HepG2 (cell line): ENCODE data around the gene METRN. TPM values are rescaled to one million over a fixed set of nuclear protein-coding genes. Genes with fewer than 3 reads are reported as not detected.

Experiments
- ARNT2 ChIP-seq: sonication (generic); formaldehyde crosslinking; IDR thresholded peaks from 2 replicates; pipeline ENCODE4 v1.8.0; 2022; ENCODE audit warnings: mild to moderate bottlenecking, low read depth, missing genetic modification reagents, moderate library complexity
- CENPBD1 ChIP-seq: sonication (generic); formaldehyde crosslinking; IDR thresholded peaks from 2 replicates; pipeline ENCODE4 v1.8.0; 2022; ENCODE audit warnings: missing genetic modification reagents, low read depth, mild to moderate bottlenecking, borderline replicate concordance
- CHD4 ChIP-seq: fragments of 200-600 bp; sonication (generic); IDR thresholded peaks from 2 replicates; pipeline ENCODE4 v1.7.0; 2017; ENCODE audit warnings: mild to moderate bottlenecking, low read length, borderline replicate concordance
- EED ChIP-seq: sonication (generic); formaldehyde crosslinking; IDR thresholded peaks from 2 replicates; pipeline ENCODE4 v1.5.0; 2020; ENCODE audit warnings: mild to moderate bottlenecking, missing genetic modification reagents
- HBP1 ChIP-seq: IDR thresholded peaks from 2 replicates; pipeline ENCODE4 v1.6.1; 2016; ENCODE audit warnings: low read depth, control low read depth
- MLLT10 ChIP-seq: sonication (generic); formaldehyde crosslinking; IDR thresholded peaks from 2 replicates; pipeline ENCODE4 v1.4.0; 2020; ENCODE audit warnings: missing genetic modification reagents
- NCOA5 ChIP-seq: sonication (generic); formaldehyde crosslinking; IDR thresholded peaks from 2 replicates; pipeline ENCODE4 v1.4.0; 2020; ENCODE audit warnings: missing genetic modification reagents
- NFKB2 ChIP-seq: sonication (generic); formaldehyde crosslinking; IDR thresholded peaks from 2 replicates; pipeline ENCODE4 v1.4.0; 2020; ENCODE audit warnings: missing genetic modification reagents, borderline replicate concordance
- RFX3 ChIP-seq: IDR thresholded peaks from 2 replicates; pipeline ENCODE4 v1.6.1; 2016; ENCODE audit warnings: missing biosample characterization, missing genetic modification reagents
- SALL1 ChIP-seq: sonication (generic); formaldehyde crosslinking; IDR thresholded peaks from 2 replicates; pipeline ENCODE4 v1.8.0; 2022; ENCODE audit warnings: mild to moderate bottlenecking, missing genetic modification reagents
- SMAD1 ChIP-seq: sonication (generic); formaldehyde crosslinking; IDR thresholded peaks from 2 replicates; pipeline ENCODE4 v1.4.0; 2020; ENCODE audit warnings: missing genetic modification reagents, low read depth, mild to moderate bottlenecking, borderline replicate concordance
- ZC3H4 ChIP-seq: sonication (generic); formaldehyde crosslinking; IDR thresholded peaks from 2 replicates; pipeline ENCODE4 v1.4.0; 2020; ENCODE audit warnings: missing genetic modification reagents, borderline replicate concordance
- ZFP36L1 ChIP-seq: sonication (generic); formaldehyde crosslinking; IDR thresholded peaks from 2 replicates; pipeline ENCODE4 v1.8.0; 2022; ENCODE audit warnings: mild to moderate bottlenecking, missing genetic modification reagents, moderate library complexity
- ZFP36L2 ChIP-seq: sonication (generic); formaldehyde crosslinking; IDR thresholded peaks from 2 replicates; pipeline ENCODE4 v1.4.0; 2020; ENCODE audit warnings: missing genetic modification reagents
- ZNF205 ChIP-seq: IDR thresholded peaks from 2 replicates; pipeline ENCODE4 v1.6.1; 2018; ENCODE audit warnings: missing biosample characterization, missing genetic modification reagents
- ZNF569 ChIP-seq: sonication (generic); formaldehyde crosslinking; IDR thresholded peaks from 2 replicates; pipeline ENCODE4 v1.5.0; 2020; ENCODE audit warnings: mild to moderate bottlenecking, missing genetic modification reagents, moderate library complexity, borderline replicate concordance
- ZNF652 ChIP-seq: IDR thresholded peaks from 2 replicates; pipeline ENCODE4 v1.6.1; 2016; ENCODE audit warnings: low read depth, borderline replicate concordance
- ZNF709 ChIP-seq: sonication (generic); formaldehyde crosslinking; IDR thresholded peaks from 2 replicates; pipeline ENCODE4 v1.5.0; 2020; ENCODE audit warnings: mild to moderate bottlenecking, missing genetic modification reagents
- ZUFSP ChIP-seq: sonication (generic); formaldehyde crosslinking; IDR thresholded peaks from 2 replicates; pipeline ENCODE4 v1.9.0; 2021; ENCODE audit warnings: missing genetic modification reagents, mild to moderate bottlenecking, borderline replicate concordance
- polyA plus RNA-seq, 8 experiments: library from polyadenylated mRNA; depleted of rRNA in 3 of 8; stranded (reverse) in 7 of 8; unstranded in 1 of 8; fragments of >200 nt; fragmentation: Illumina TruSeq in 4 of 8; extraction: Trizol in 4 of 8; gene quantifications; 2 replicates each; pipeline versions ENCODE4 v1.2.1 to v1.2.3, GENCODE V29; 2011 to 2016; ENCODE audit warnings: low read depth in 4 of 8, missing spikeins in 1 of 8, mixed read lengths in 1 of 8; ENCODE audit not compliant: insufficient read depth in 1 of 8
- total RNA-seq, 5 experiments: library from RNA; depleted of rRNA; stranded (reverse); fragments of >200 nt; fragmentation: Illumina TruSeq; extraction: Trizol; gene quantifications; 2 replicates each; pipeline ENCODE4 v1.2.3, GENCODE V29; 2016; ENCODE audit warnings: low read depth in 1 of 5
- TF ChIP-seq, protein P1 (sequence below): sonication (generic); formaldehyde crosslinking; IDR thresholded peaks from 2 replicates; pipeline ENCODE4 v1.8.0; 2022; ENCODE audit warnings: mild to moderate bottlenecking, missing genetic modification reagents; ENCODE audit not compliant: insufficient replicate concordance
- TF ChIP-seq, protein P2 (sequence below): sonication (generic); formaldehyde crosslinking; IDR thresholded peaks from 2 replicates; pipeline ENCODE4 v1.8.0; 2022; ENCODE audit warnings: missing genetic modification reagents, mild to moderate bottlenecking, borderline replicate concordance
- TF ChIP-seq, protein P3 (sequence below): sonication (generic); formaldehyde crosslinking; IDR thresholded peaks from 2 replicates; pipeline ENCODE4 v1.5.0; 2020; ENCODE audit warnings: mild to moderate bottlenecking, missing genetic modification reagents

Gene METRN
- total and polyA plus RNA-seq, 2 of the 13 experiments (the other 11 are each of a cell fraction or from before 2014, with no cell fraction given) = 25.5 to 46.1 TPM

DNA sequence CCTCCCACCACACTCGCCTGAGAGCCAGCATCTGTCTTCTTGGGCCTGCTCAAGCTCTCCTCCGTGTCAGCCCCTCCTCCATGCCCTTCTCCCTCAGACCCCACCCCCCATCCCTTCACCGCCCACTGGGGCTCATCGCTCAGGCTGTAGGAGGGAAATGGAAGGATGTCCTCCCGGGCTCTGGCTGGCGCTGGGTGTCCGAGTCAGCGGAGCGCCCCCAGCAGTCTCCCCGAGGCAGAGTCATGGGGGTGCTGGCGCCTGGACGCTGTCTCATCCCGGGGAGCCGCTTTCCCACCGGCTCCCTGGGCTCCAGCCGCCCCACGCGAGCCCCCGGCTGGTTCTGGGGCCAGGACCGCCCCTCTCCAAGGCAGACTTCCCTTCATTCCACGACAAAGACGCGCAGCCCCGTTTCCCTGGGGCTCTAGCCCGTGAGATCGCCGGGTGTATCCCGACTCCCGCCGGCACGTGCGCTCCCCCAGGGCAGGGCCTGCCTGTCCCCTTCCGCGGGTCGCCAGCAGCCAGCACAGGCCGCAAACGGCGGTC, 5.6 kb downstream of the METRN start (continued):
- TF ChIP-seq RFX3 (CRISPR knock-in tag) = no peak
- TF ChIP-seq ZNF709 = no peak
- no peak for TF ChIP-seq CHD4
- no peak for TF ChIP-seq EED (CRISPR knock-in tag)
- TF ChIP-seq ARNT2 (CRISPR knock-in tag) = no peak
- no peak for TF ChIP-seq HBP1 (CRISPR knock-in tag)
- TF ChIP-seq, protein P1, sequence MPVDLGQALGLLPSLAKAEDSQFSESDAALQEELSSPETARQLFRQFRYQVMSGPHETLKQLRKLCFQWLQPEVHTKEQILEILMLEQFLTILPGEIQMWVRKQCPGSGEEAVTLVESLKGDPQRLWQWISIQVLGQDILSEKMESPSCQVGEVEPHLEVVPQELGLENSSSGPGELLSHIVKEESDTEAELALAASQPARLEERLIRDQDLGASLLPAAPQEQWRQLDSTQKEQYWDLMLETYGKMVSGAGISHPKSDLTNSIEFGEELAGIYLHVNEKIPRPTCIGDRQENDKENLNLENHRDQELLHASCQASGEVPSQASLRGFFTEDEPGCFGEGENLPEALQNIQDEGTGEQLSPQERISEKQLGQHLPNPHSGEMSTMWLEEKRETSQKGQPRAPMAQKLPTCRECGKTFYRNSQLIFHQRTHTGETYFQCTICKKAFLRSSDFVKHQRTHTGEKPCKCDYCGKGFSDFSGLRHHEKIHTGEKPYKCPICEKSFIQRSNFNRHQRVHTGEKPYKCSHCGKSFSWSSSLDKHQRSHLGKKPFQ = peak; percentile 27
- TF ChIP-seq, protein P2, sequence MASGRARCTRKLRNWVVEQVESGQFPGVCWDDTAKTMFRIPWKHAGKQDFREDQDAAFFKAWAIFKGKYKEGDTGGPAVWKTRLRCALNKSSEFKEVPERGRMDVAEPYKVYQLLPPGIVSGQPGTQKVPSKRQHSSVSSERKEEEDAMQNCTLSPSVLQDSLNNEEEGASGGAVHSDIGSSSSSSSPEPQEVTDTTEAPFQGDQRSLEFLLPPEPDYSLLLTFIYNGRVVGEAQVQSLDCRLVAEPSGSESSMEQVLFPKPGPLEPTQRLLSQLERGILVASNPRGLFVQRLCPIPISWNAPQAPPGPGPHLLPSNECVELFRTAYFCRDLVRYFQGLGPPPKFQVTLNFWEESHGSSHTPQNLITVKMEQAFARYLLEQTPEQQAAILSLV = no peak
- TF ChIP-seq, protein P3, sequence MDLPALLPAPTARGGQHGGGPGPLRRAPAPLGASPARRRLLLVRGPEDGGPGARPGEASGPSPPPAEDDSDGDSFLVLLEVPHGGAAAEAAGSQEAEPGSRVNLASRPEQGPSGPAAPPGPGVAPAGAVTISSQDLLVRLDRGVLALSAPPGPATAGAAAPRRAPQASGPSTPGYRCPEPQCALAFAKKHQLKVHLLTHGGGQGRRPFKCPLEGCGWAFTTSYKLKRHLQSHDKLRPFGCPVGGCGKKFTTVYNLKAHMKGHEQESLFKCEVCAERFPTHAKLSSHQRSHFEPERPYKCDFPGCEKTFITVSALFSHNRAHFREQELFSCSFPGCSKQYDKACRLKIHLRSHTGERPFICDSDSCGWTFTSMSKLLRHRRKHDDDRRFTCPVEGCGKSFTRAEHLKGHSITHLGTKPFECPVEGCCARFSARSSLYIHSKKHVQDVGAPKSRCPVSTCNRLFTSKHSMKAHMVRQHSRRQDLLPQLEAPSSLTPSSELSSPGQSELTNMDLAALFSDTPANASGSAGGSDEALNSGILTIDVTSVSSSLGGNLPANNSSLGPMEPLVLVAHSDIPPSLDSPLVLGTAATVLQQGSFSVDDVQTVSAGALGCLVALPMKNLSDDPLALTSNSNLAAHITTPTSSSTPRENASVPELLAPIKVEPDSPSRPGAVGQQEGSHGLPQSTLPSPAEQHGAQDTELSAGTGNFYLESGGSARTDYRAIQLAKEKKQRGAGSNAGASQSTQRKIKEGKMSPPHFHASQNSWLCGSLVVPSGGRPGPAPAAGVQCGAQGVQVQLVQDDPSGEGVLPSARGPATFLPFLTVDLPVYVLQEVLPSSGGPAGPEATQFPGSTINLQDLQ (CRISPR knock-in tag) = no peak
- TF ChIP-seq ZNF205 (CRISPR knock-in tag) = no peak
- TF ChIP-seq NFKB2 = no peak; the same call in 1 of the 2 replicates
- no peak for TF ChIP-seq SALL1 (CRISPR knock-in tag)
- TF ChIP-seq ZNF569 (CRISPR knock-in tag) = no peak
- no peak for TF ChIP-seq ZFP36L2
- no peak for TF ChIP-seq ZFP36L1
- TF ChIP-seq ZUFSP (CRISPR knock-in tag) = no peak
- TF ChIP-seq CENPBD1 = no peak
- TF ChIP-seq NCOA5 (CRISPR knock-in tag) = no peak
- no peak for TF ChIP-seq ZNF652 (CRISPR knock-in tag)
- TF ChIP-seq SMAD1 (CRISPR knock-in tag) = no peak
- TF ChIP-seq MLLT10 (CRISPR knock-in tag) = no peak
- TF ChIP-seq ZC3H4 (CRISPR knock-in tag) = no peak
